CD4-positive, alpha-beta T cell treated with Interleukin-21 for 1 hour (primary cell): Measurements from ENCODE around the gene COX20.
"Not testable (repeated sequence)": the region's sequence is repeated elsewhere in the genome, so short reads cannot be mapped to it uniquely, and the experiment has no call there.

Source experiments
- DNase-seq: peaks from one replicate; pipeline ENCODE4 v3.0.0-alpha.2; 2020

The COX20 gene

GRCh38 chr1:244835276-244836134 lies at the start of gene COX20:
COX20 (plus strand) TSS chr1:244835658; CDS start chr1:244835715, 57 bp downstream.
- peak; percentile 90 for DNase-seq

GRCh38 chr1:244788493-244789275 lies 46.8 kb upstream of the COX20 start:
- no peak for DNase-seq

- DNase-seq, result no peak
These were observed 46.2 kb upstream of the COX20 start for GRCh38 chr1:244789276-244789580.

GRCh38 chr1:244789731-244790130 lies 45.7 kb upstream of the COX20 start:
- DNase-seq, result no peak

GRCh38 chr1:244791061-244791460 lies 44.4 kb upstream of the COX20 start:
- no peak for DNase-seq

DNA sequence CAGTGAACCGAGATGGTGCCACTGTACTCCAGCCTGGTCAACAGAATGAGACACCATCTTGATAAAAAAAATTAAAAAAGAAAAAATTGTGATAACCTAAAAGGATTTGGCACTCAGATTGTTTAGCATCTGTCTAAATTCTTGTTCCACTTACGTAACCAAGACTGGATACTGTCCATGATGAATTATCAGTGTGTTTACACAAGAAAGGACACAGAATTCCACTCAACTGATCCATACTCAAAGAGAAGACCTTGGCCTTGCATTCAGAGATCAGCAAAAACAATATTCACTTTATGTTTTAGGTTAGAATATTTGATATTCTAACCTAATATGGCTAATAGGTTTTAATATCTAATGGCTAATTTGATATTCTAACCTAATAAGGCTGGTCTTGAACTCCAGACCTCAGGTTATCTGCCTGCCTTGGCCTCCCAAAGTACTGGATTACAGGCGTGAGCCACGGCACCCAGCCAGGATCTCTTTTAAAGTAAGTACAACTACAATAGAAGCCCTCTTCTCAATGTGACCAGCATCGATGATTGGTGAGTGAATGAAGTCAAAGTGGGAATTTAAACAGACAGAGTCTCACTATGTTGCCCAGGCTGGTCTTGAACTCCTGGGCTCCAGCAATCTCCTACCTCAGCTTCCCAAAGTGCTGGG lies 43.1 kb upstream of the COX20 start:
- DNase-seq, result no peak

DNA sequence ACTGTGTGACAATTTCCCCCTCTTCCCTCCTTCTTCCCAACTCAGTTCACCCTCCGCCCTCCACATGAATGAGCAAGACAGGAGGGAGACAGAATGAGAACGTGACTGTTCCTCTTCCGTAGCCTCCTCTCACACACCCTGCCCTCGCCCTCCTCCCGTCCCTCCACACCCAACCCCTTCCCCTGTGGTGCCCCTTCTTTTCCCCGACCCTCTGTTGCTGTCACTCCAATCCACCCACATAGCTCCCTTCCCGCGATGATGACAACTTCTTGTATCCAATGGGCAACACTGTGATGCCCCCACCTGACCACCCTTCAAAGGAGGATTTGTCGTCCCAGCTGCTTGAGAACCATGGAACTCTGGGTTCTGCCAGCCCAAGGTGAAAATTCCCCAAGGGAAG lies 41.4 kb upstream of the COX20 start:
- DNase-seq, result no peak

- not testable (repeated sequence) for DNase-seq
These were observed 40.9 kb upstream of the COX20 start for GRCh38 chr1:244794516-244794915.

DNA sequence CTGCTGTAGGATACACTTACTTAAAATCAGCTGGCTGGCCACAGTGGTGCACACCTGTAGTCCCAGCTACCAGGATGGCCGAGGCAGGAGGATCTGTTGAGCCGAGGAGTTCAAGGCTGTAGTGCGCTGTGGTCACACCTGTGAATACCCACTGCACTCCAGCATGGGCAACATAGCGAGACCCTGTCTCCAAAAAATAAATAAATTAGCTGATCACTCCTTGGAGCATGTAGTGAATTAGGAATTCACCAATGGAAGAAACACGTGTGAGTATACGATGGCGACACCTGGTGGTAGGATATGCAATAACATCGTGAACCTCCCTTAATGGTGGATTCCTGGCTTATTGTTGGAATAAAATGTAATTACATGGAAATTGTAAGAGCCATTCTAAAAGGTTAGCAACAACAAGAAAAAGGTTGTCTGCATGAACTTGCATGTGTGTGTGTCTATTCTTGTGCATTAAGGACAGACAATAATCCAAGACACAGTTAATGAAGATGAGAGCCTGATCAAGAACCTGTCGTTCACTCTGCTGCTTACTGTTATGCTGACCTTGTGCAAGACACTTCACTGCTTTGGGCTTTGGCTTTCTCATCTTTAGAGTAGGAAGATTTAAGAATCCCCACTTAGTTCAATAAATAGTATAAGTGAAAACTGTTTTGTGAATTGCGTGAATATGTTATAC lies 38.6 kb upstream of the COX20 start:
- peak; percentile 58 for DNase-seq

- DNase-seq, result no peak
These were observed 34.6 kb upstream of the COX20 start for GRCh38 chr1:244800821-244801220.

DNA sequence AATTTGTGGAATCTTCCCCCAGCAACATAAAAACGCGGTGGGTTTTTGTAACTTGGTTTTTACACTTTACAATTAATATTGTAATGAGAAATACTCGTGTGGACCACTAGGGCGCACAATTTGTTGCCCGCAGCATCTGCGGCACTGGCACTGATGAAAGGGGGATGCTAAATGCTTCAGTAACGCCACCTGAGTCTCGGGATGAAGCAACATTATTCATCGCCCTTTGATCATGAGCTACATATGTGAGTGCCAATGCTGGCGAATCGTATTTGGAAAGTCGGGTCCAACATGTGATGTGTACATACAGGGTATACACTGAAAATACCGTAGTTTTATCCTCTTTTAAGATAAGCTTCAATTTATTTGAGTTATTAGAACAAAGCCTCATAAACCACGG lies 34.2 kb upstream of the COX20 start:
- DNase-seq, result peak; percentile 62

GRCh38 chr1:244802041-244802440 lies 33.4 kb upstream of the COX20 start:
- DNase-seq, result no peak

DNA sequence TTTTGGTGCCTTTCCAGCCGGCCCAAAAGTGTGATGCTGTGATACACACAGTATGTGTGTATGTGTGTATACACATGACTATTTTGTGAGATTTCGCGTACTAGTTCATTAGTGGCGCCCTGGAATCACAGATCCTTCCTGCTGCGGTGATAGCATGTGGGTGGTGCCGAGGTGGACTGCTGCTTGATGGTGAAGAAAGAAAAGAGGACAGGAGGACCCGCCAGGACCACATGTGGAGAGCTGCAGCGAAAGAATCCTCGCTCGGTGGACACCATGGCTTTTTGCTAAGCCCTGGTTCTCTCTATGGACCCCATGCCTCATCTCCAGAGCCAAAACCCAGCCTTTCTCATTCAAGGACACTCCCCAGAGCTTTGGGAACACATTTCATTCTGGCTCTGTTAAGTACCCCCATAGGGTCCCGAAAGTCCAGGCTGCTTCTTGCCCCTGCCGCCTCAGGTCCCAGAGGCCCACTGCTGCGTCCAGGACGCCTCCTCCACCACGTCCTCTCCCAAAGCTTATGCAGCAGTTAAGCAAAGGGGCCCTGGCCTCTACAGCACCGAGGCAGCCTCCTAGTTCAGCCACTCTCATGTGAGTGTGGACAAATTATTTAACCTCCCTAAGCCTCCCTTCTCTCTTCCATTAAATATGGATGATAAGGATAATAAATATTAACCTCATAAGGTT lies 32.8 kb upstream of the COX20 start:
- no peak for DNase-seq

DNA sequence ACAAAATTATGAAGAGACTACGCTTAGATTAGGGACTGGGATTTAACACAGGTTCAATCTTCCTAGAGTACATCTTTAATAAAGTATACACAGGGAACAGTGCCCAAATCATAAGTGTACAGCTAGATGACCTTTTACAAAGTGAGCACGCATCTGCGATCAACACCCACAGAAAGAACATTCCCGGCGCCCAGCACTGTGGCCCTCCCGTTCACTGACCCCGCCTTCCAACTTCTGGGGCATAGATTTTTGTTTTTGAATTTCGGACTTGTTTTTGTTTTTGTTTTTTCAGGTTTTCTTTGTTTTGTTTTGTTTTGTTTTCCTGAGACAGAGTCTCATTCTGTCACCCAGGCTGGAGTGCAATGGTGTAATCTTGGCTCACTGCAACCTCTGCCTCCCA lies 30.6 kb upstream of the COX20 start:
- DNase-seq, result no peak

DNA sequence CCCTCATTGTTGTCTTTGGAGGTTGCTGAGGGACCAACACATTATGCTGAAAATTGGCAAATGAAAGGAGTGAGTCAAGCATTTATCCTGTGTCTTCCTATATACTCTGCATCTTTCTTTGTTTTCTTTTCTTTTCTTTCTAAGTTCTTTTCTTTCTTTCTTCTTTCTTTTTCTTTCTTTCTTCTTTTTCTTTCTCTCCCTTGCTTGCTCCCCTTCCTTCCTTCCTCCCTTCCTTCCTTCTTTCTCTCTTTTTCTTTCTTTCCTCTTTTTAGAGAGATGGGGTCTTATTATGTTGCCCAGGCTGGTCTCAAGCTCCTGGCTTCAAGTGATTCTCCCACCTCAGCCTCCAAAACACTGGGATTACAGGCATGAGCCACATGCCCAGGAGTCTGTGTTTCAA lies 28.3 kb upstream of the COX20 start:
- DNase-seq, result no peak

DNA sequence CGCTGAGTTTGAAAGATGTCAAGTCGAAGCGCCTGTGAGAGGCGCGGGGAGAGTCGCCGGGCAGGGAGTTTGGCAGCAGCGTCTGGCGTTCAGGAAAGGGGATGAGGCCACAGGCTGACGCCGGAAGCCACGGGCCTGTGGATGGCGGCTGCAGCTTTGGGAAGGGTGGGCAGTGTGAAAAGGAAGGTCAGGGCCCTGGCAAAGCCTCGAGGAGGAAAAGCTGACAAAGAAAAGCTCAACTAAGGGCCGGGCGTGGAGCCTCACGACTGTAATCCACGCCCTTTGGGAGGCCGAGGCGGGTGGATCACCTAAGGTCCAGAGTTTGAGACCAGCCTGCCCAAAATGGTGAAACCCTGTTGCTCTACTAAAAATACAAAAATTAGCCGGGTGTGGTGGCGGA lies 25.2 kb upstream of the COX20 start:
- DNase-seq, result no peak

- no peak for DNase-seq
These were observed 22.1 kb upstream of the COX20 start for GRCh38 chr1:244813327-244813726.

- DNase-seq, result no peak
These were observed 19.8 kb upstream of the COX20 start for GRCh38 chr1:244815600-244816099.

- DNase-seq, result no peak
These were observed 18.0 kb upstream of the COX20 start for GRCh38 chr1:244817415-244817894.

DNA sequence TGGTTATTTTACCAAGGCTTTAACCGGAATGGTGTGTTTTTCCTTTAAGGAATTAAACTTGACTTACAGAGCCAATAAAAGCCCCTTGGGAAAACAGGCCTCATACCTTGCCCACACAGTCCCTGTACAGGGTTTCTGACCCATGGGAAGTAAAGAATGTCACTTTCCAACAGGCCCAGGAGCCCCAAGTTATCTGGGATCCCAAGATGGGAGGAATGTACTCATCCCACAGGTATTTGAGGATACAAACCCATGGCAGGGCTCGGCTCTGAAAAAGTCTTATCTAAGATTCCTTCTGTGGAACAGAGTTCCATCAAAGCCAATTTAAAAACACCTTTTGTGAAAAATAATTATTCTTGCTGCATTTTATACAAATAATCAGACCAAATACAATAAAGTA lies 15.3 kb upstream of the COX20 start:
- DNase-seq, result no peak

- DNase-seq, result no peak
These were observed 14.3 kb upstream of the COX20 start for GRCh38 chr1:244821134-244821533.

DNA sequence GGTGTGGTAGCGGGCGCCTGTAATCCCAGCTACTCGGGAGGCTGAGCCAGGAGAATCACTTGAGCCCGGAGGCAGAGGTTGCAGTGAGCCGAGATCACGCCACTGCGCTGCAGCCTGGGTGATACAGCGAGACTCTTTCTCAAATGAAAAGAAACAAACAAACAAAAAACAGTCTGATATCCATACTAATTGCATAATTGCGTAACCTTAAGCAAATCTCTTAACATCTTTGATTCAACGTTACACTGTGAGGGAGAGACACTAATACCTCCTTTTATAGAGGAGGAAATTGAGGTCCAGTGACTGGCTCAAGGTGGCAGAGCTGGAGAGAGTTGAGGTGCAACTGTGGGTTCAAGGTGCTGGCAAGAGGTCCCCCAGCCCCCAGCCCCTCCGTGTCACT lies 12.6 kb upstream of the COX20 start:
- DNase-seq, result no peak
